GM18502 (cell line): ENCODE measurements around the gene SBSN.
A peak's percentile ranks its signal among the peaks of the same experiment; 100 is the strongest.

Experiments
- ATAC-seq: cut with Tn5 transposase; IDR thresholded peaks from one replicate; pipeline ENCODE4 v1.9.1; 2021; ENCODE audit warnings: mild to moderate bottlenecking; ENCODE audit not compliant: unreplicated experiment, poor library complexity

The SBSN gene

GRCh38 chr19:35555301-35556005 is 27.3 kb upstream of the SBSN start:
- no peak for ATAC-seq

GRCh38 chr19:35554076-35554475 is 26.0 kb upstream of the SBSN start:
- ATAC-seq: no peak

GRCh38 chr19:35553385-35554000 is 25.4 kb upstream of the SBSN start:
- ATAC-seq: no peak

- no peak for ATAC-seq
Observed at GRCh38 chr19:35552534-35553384, 24.6 kb upstream of the SBSN start.

GRCh38 chr19:35551091-35551810 is 23.1 kb upstream of the SBSN start:
- no peak for ATAC-seq

- no peak for ATAC-seq
Observed at GRCh38 chr19:35549879-35550523, 21.9 kb upstream of the SBSN start.

DNA sequence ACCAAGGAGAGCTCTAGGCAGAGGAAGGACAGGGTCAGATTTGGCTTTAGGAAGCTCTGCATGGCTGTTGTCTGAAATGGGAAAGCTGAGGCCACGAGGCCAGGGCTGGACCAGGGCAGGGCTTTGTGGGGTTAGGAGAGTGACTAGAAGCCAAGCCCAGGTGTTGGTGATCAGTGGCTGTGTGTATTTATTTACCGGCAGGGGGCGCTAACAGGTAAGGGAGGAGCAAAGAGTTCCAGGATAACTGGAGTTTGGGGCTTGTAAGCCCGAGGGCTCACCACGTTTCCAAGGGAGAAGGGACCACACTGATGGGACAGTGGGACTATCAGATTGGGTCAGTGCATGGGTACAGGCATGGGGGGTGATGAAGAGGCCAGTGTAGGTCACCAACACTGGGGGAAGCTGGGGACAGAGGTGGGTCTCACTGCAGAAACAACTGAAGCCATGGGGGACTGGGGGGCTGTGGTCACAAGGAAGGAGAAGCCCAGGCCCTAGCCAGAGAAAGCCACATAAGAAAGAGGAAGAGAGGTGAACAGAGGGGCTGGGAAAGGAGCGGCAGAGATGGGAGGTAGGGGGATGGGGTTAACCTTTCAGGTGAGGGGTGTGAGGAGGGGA is 21.2 kb upstream of the SBSN start:
- no peak for ATAC-seq

- ATAC-seq: no peak
Observed at GRCh38 chr19:35546532-35546931, 18.4 kb upstream of the SBSN start.

DNA sequence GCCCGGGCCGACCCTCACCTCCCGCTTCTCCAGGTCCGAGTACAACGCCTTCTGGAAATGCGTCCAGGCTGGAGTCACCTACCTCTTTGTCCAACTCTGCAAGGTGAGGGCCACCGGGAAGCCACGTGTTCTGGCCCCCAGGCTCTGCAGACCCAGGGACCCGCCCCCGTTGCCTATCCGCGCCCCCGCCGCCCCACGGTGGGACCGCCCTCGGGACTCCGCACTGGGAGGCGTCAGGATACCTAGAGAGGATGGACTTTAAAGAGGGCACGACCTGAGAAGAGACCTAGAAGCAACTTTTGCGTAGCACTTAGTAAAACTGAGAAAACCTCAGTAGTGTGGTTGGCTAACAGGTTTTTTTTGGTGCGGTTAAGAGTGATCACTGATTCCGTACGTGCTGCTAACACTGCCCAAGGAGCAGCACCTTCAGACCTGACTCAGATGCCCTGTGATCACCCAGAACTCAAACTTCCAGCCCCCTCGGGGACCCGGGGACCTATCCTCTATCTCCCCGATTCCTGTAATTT is 17.8 kb upstream of the SBSN start:
- peak; percentile 51 for ATAC-seq

GRCh38 chr19:35545001-35545854 is 17.1 kb upstream of the SBSN start, which contains the start of gene TMEM147:
TSS of gene TMEM147 (plus strand) at chr19:35545626. CDS start at chr19:35545740, 114 bp downstream.
- ATAC-seq: peak; percentile 87

DNA sequence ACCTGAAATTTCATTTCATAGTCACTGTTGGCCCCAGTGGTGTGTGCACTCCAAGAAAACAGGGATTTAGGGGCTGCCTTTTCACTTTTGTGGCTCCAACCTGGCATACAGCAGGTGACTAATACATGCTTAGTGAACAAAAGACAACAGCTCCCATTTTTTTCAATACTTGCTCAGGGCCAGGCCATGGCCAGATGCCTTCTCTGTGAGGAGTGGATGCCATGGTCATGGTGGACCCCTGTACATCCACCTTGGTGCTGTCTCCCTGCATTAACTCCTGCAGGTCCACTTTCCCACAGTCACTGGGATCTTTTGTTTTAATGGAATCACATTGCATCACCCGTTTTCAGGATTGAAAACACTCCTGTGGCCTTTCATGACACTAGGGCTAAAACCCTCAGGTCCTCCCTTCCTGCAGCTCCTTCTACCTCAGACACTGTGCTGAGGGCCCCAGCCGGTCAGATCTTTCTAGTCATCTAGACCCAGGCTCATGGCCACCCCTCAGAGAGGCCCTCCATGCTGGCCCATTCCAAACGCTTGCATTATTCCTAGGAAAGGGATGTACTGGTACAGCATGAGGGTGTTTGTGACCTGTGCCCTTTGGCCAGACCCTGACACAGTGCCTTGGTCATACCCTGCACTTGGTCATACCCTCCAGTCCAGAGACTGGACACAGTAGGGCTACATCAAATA is 16.1 kb upstream of the SBSN start:
- no peak for ATAC-seq

DNA sequence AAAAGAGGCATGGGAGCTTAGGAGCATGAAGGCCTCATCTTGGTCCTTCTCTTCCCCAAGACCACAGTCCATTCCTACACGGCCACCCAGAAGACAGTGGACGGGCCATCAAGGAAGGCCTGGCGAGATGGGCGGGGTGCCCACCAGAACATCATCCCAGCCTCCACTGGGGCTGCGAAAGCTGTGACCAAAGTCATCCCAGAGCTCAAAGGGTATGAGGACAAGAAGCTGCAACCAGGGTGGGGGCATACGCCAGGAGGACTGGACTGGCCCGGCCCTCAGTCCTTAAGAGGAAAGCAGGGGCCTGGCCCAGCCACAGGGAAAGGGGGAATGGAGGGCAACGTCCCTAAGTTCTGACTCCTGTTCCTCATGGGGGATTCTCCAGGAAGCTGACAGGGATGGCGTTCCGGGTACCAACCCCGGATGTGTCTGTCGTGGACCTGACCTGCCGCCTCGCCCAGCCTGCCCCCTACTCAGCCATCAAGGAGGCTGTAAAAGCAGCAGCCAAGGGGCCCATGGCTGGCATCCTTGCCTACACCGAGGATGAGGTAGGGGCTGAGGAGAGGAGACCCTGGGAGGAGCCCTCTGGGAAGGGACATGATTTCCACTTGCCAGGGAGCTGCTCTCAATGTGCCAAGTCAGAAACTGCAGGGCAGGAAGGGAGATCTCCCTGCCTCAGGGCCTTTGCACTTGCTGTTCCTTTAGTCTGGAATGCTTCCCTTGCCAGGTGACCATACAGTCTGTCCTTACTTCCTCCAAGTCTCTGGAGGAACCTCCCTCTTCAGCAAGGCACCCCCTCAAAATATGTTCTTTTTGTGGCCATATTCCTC is 15.4 kb upstream of the SBSN start:
- no peak for ATAC-seq

GRCh38 chr19:35542209-35542608 is 14.1 kb upstream of the SBSN start:
- no peak for ATAC-seq

- ATAC-seq: no peak
Observed at GRCh38 chr19:35540356-35540927, 12.3 kb upstream of the SBSN start.

DNA sequence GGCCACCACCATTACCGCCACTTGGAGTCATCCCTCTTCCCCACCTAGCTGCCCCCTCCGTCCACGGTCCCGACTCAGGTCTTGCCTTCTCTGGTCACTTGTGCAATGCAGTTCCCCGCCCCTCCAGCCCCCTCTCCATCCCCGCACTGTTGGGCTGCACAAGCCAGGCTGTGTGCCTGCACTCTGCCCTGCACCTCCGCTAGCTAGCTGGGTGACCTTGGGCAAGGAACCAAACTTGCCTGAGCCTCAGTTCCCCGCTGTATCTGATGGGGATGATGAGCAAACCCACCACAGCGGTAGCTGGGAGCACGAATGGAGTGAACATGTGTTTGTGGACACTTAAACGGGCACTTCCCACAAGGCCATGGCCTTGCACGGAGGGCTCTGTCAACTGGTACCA is 11.7 kb upstream of the SBSN start:
- ATAC-seq: no peak

- no peak for ATAC-seq
Observed at GRCh38 chr19:35539314-35539713, 11.2 kb upstream of the SBSN start.
